HepG2 (cell line): ENCODE data around the gene RING1. TPM values are rescaled to one million over a fixed set of nuclear protein-coding genes. Genes with fewer than 3 reads are reported as not detected.

Experiments
- ARNT2 ChIP-seq: sonication (generic); formaldehyde crosslinking; IDR thresholded peaks from 2 replicates; pipeline ENCODE4 v1.8.0; 2022; ENCODE audit warnings: mild to moderate bottlenecking, low read depth, missing genetic modification reagents, moderate library complexity
- CC2D1A ChIP-seq: sonication (generic); formaldehyde crosslinking; IDR thresholded peaks from 2 replicates; pipeline ENCODE4 v1.8.1; 2023; ENCODE audit warnings: mild to moderate bottlenecking, missing genetic modification reagents
- DR1 ChIP-seq: sonication (generic); formaldehyde crosslinking; IDR thresholded peaks from 2 replicates; pipeline ENCODE4 v1.8.0; 2021; ENCODE audit warnings: mild to moderate bottlenecking, missing genetic modification reagents, inconsistent platforms
- GMEB1 ChIP-seq: sonication (generic); formaldehyde crosslinking; IDR thresholded peaks from 2 replicates; pipeline ENCODE4 v1.5.1; 2020; ENCODE audit warnings: missing genetic modification reagents, mild to moderate bottlenecking, borderline replicate concordance
- HMGXB3 ChIP-seq: sonication (generic); formaldehyde crosslinking; IDR thresholded peaks from 2 replicates; pipeline ENCODE4 v1.4.0; 2020; ENCODE audit warnings: missing genetic modification reagents, borderline replicate concordance
- KDM4B ChIP-seq: sonication (generic); formaldehyde crosslinking; IDR thresholded peaks from 2 replicates; pipeline ENCODE4 v1.4.0; 2020; ENCODE audit warnings: missing genetic modification reagents
- MBD4 ChIP-seq: IDR thresholded peaks from 2 replicates; pipeline ENCODE4 v1.6.1; 2012; ENCODE audit warnings: low read length, inconsistent platforms, borderline replicate concordance
- PTBP1 ChIP-seq: fragments of 200-400 bp; formaldehyde crosslinking; IDR thresholded peaks from 2 replicates; pipeline ENCODE4 v1.6.1; 2018; ENCODE audit warnings: low read length, low read depth; ENCODE audit not compliant: poor library complexity, severe bottlenecking
- SIX1 ChIP-seq: sonication (generic); formaldehyde crosslinking; IDR thresholded peaks from 2 replicates; pipeline ENCODE4 v1.4.0; 2020; ENCODE audit warnings: missing genetic modification reagents, borderline replicate concordance
- SRY ChIP-seq: sonication (generic); formaldehyde crosslinking; IDR thresholded peaks from 2 replicates; pipeline ENCODE4 v1.8.0; 2022; ENCODE audit warnings: mild to moderate bottlenecking, missing genetic modification reagents
- THAP9 ChIP-seq: sonication (generic); formaldehyde crosslinking; IDR thresholded peaks from 2 replicates; pipeline ENCODE4; 2020; ENCODE audit warnings: missing genetic modification reagents, mild to moderate bottlenecking, borderline replicate concordance
- ZFX ChIP-seq: sonication (generic); formaldehyde crosslinking; IDR thresholded peaks from 2 replicates; pipeline ENCODE4 v1.4.0; 2020; ENCODE audit warnings: mild to moderate bottlenecking, low read depth, missing genetic modification reagents, moderate library complexity
- ZNF331 ChIP-seq: sonication (generic); formaldehyde crosslinking; IDR thresholded peaks from 2 replicates; pipeline ENCODE4 v1.4.0; 2020; ENCODE audit warnings: missing genetic modification reagents
- ZNF333 ChIP-seq: sonication (generic); formaldehyde crosslinking; IDR thresholded peaks from 2 replicates; pipeline ENCODE4 v1.4.0; 2020; ENCODE audit warnings: mild to moderate bottlenecking, missing genetic modification reagents, borderline replicate concordance
- ZNF367 ChIP-seq: sonication (generic); formaldehyde crosslinking; IDR thresholded peaks from 2 replicates; pipeline ENCODE4 v1.4.0; 2020; ENCODE audit warnings: missing genetic modification reagents, borderline replicate concordance
- ZNF446 ChIP-seq: sonication (generic); formaldehyde crosslinking; IDR thresholded peaks from 2 replicates; pipeline ENCODE4 v1.5.0; 2020; ENCODE audit warnings: mild to moderate bottlenecking, missing genetic modification reagents
- ZNF564 ChIP-seq: sonication (generic); formaldehyde crosslinking; IDR thresholded peaks from 2 replicates; pipeline ENCODE4 v1.8.1; 2023; ENCODE audit warnings: mild to moderate bottlenecking, missing genetic modification reagents
- ZNF629 ChIP-seq: sonication (generic); formaldehyde crosslinking; conservative IDR thresholded peaks from 2 replicates; pipeline ENCODE4 v1.5.0; 2020; ENCODE audit warnings: missing genetic modification reagents
- ZNF709 ChIP-seq: sonication (generic); formaldehyde crosslinking; IDR thresholded peaks from 2 replicates; pipeline ENCODE4 v1.5.0; 2020; ENCODE audit warnings: mild to moderate bottlenecking, missing genetic modification reagents
- ZNF75D ChIP-seq: sonication (generic); formaldehyde crosslinking; IDR thresholded peaks from 2 replicates; pipeline ENCODE4 v1.8.1; 2023; ENCODE audit warnings: missing genetic modification reagents, mild to moderate bottlenecking, borderline replicate concordance
- polyA plus RNA-seq, 8 experiments: library from polyadenylated mRNA; depleted of rRNA in 3 of 8; stranded (reverse) in 7 of 8; unstranded in 1 of 8; fragments of >200 nt; fragmentation: Illumina TruSeq in 4 of 8; extraction: Trizol in 4 of 8; gene quantifications; 2 replicates each; pipeline versions ENCODE4 v1.2.1 to v1.2.3, GENCODE V29; 2011 to 2016; ENCODE audit warnings: low read depth in 4 of 8, missing spikeins in 1 of 8, mixed read lengths in 1 of 8; ENCODE audit not compliant: insufficient read depth in 1 of 8
- total RNA-seq, 5 experiments: library from RNA; depleted of rRNA; stranded (reverse); fragments of >200 nt; fragmentation: Illumina TruSeq; extraction: Trizol; gene quantifications; 2 replicates each; pipeline ENCODE4 v1.2.3, GENCODE V29; 2016; ENCODE audit warnings: low read depth in 1 of 5

Gene RING1
- total and polyA plus RNA-seq, 2 of the 13 experiments (the other 11 are each of a cell fraction or from before 2014, with no cell fraction given) = 23.9 to 33.6 TPM

- TF ChIP-seq ZNF333 (CRISPR knock-in tag) (peak; percentile 91; the same call in 1 of the 2 replicates), ZFX (CRISPR knock-in tag) (peak; percentile 90), SIX1 (CRISPR knock-in tag) (0 out of 2 replicates have a peak, but pooled peaks have one; percentile 17), HMGXB3 (peak; percentile 65; the same call in 1 of the 2 replicates), ZNF367 (CRISPR knock-in tag) (no peak; the same call in 1 of the 2 replicates), KDM4B (CRISPR knock-in tag) (peak; percentile 75), ZNF331 (peak; percentile 88), THAP9 (CRISPR knock-in tag) (peak; percentile 38; the same call in 1 of the 2 replicates), CC2D1A (CRISPR knock-in tag) (no peak), ARNT2 (CRISPR knock-in tag) (peak; percentile 83), ZNF564 (CRISPR knock-in tag) (0 out of 2 replicates have a peak, but pooled peaks have one; percentile 66), ZNF629 (no peak), ZNF75D (CRISPR knock-in tag) (no peak), MBD4 (no peak), DR1 (CRISPR knock-in tag) (0 out of 2 replicates have a peak, but pooled peaks have one; percentile 58), PTBP1 (no peak), ZNF446 (CRISPR knock-in tag) (peak; percentile 4; the same call in 1 of the 2 replicates), ZNF709 (CRISPR knock-in tag) (no peak), GMEB1 (CRISPR knock-in tag) (peak; percentile 79), SRY (CRISPR knock-in tag) (no peak; the same call in 1 of the 2 replicates)
These were observed at the start of gene RING1 (continued) for GRCh38 chr6:33208091-33208967.
